Stimulated activated CD4-positive, alpha-beta T cell treated with anti-CD3 and anti-CD28 coated beads, TNF-alpha, amount 100 ng/mL, for 1 hour (primary cell): Measurements from ENCODE around the gene UBXN1.

Experiments
- DNase-seq, 3 donors: peaks; one replicate each; pipeline ENCODE4 v3.0.0-alpha.2; 2020; ENCODE audit warnings: low read depth in 3 of 3, low spot score in 1 of 3

UBXN1 gene

GRCh38 chr11:62646825-62647608 lies 31.9 kb downstream of the UBXN1 start:
- no peak for DNase-seq

- peak; percentile 97 to 98 (median 97) for DNase-seq
These were observed 32.7 kb downstream of the UBXN1 start, which contains the start of gene GANAB for GRCh38 chr11:62645946-62646824. TSS of gene GANAB (minus strand) at chr11:62646613. CDS start at chr11:62646599, 14 bp downstream.

- no peak for DNase-seq
These were observed 33.3 kb downstream of the UBXN1 start for GRCh38 chr11:62645671-62645945.

- DNase-seq, result no peak
These were observed 34.7 kb downstream of the UBXN1 start for GRCh38 chr11:62644220-62644619.

DNA sequence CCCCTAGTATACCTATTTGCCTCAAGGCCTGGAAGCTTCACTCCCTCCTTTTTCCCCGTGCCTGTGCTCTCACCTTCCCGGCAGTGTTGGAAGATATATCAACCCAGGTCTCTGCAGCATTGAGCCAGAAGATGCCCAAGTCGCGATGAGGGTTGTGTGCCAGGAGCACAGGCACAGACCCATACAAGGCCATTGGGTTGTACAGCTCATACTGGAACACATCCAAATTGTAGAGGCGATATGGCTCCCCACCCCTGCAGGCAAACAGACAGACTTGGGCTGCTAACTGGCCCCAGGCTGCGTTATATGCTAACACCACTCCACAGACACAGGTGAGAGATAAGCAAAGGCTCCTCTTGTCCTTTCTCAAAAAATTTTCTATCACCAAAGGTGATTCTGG lies 46.4 kb downstream of the UBXN1 start:
- DNase-seq, result no peak

GRCh38 chr11:62627713-62628112 lies 51.2 kb downstream of the UBXN1 start:
- no peak for DNase-seq
